Progenitor cell of endocrine pancreas (in vitro differentiated cells): Measurements from ENCODE around the gene FMN1. TPM values are rescaled to one million over a fixed set of nuclear protein-coding genes. Genes with fewer than 3 reads are reported as not detected.

Experiments
- DNase-seq: peaks from one replicate; pipeline ENCODE4 v3.0.0; 2021; ENCODE audit warnings: low spot score; ENCODE audit not compliant: unreplicated experiment
- H3K27ac Mint-ChIP-seq: 2 replicates; pipeline ENCODE4 v1.8.0; 2021; ENCODE audit warnings: mild to moderate bottlenecking, moderate library complexity, mixed read lengths
- H3K27me3 Mint-ChIP-seq: 2 replicates; pipeline ENCODE4 v1.8.0; 2021; ENCODE audit warnings: mixed read lengths
- H3K36me3 Mint-ChIP-seq: 2 replicates; pipeline ENCODE4 v1.8.0; 2022; ENCODE audit warnings: mixed read lengths; ENCODE audit not compliant: insufficient read depth
- H3K4me1 Mint-ChIP-seq: 2 replicates; pipeline ENCODE4 v1.8.0; 2021; ENCODE audit warnings: low read depth, mixed read lengths
- H3K4me3 Mint-ChIP-seq: 2 replicates; pipeline ENCODE4 v1.8.0; 2021; ENCODE audit warnings: low read depth, mild to moderate bottlenecking, moderate library complexity, mixed read lengths
- H3K9me3 Mint-ChIP-seq: 2 replicates; pipeline ENCODE4 v1.8.0; 2021; ENCODE audit warnings: low read depth, mixed read lengths
- total RNA-seq: library from RNA; stranded (reverse); gene quantifications from 2 replicates; pipeline ENCODE4 v1.2.1, GENCODE V29; 2021
- TF ChIP-seq, protein P1 (sequence below): fragments of 200-600 bp; sonication (generic); IDR thresholded peaks from one replicate; pipeline ENCODE4 v1.5.0; 2021; ENCODE audit warnings: antibody characterized with exemption, mild to moderate bottlenecking; ENCODE audit not compliant: unreplicated experiment

The FMN1 gene
- total RNA-seq, 1 donor from 2014 or later: 0.41 TPM

DNA sequence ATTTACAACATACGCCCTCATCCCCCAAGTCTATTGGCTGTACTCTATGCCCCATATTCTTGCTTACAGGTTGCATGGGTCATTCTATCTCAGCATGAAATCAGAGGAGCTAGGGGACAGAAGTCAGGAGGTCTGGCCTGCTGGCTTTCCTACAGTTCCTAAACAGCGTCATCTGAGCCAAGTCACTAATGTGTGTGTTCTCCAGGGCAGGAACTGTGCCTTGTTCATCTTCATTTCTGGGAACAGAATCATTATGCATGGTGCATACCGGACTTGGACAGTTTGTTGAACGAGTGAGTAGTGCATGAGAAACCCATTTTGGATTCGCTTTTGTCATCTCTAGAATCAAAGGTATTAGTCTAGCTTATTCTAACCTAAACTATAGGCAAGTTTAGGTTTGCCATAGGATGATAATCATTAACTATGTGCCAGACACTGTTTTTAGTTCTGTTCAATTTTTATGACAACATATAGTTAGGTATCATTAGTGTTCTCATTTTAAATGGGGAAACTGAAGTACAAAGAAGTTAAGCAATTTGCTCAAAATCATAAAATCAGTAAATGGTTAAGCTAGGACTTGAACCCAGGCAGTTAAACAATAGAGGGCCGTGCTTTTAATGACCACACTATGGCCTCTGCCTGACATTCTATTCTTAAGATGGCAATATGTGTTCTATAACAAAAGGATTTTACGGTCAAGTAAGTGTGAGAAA is 105.2 kb downstream of the FMN1 start:
- no peaks in the 10 kb centered on the region for H3K4me1 Mint-ChIP-seq
- DNase-seq: no peak
- no peaks in the 10 kb centered on the region for H3K36me3 Mint-ChIP-seq
- no peaks in the 10 kb centered on the region for H3K9me3 Mint-ChIP-seq
- no peak overlapping the region for H3K4me3 Mint-ChIP-seq
- TF ChIP-seq, protein P1, sequence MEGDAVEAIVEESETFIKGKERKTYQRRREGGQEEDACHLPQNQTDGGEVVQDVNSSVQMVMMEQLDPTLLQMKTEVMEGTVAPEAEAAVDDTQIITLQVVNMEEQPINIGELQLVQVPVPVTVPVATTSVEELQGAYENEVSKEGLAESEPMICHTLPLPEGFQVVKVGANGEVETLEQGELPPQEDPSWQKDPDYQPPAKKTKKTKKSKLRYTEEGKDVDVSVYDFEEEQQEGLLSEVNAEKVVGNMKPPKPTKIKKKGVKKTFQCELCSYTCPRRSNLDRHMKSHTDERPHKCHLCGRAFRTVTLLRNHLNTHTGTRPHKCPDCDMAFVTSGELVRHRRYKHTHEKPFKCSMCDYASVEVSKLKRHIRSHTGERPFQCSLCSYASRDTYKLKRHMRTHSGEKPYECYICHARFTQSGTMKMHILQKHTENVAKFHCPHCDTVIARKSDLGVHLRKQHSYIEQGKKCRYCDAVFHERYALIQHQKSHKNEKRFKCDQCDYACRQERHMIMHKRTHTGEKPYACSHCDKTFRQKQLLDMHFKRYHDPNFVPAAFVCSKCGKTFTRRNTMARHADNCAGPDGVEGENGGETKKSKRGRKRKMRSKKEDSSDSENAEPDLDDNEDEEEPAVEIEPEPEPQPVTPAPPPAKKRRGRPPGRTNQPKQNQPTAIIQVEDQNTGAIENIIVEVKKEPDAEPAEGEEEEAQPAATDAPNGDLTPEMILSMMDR: no peak
- H3K27ac Mint-ChIP-seq: no peak overlapping the region
- peaks cover 49% of the 10 kb centered on the region for H3K27me3 Mint-ChIP-seq

DNA sequence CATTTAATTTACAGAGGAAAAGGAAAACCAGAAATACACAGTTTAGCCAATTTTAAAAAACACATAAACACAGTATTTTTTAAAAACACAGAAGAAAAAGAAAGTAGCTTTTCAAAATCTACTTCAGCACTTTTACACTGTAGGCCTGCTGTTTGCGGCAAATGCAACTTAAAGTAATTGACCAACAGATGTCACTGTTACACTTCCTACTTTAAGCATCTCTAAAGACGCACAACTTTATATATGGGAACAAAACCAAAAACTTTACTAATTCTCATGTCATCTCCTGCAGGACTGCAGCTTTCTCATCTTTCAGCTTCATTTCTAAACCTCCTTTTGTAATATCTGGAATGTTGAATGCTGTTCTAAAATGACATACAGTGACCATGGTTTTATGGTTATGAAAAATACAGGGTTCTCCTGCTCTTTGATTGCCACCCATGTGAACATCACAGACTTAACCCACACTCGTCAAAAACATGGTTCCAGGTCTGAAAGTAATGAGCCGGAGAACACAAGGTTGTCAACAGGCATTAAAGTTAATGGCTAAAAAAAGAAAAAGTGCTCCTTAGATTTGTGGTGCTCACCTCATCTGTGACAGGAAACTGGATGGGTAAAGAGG is 107.9 kb downstream of the FMN1 start:
- no peak for DNase-seq
- Mint-ChIP-seq H3K4me3 (no peak overlapping the region), H3K4me1 (peaks cover 1% of the 10 kb centered on the region), H3K27me3 (peaks cover 33% of the 10 kb centered on the region), H3K9me3 (no peaks in the 10 kb centered on the region), H3K27ac (no peak overlapping the region), H3K36me3 (no peaks in the 10 kb centered on the region)
- TF ChIP-seq, protein P1: peak; percentile 62

DNA sequence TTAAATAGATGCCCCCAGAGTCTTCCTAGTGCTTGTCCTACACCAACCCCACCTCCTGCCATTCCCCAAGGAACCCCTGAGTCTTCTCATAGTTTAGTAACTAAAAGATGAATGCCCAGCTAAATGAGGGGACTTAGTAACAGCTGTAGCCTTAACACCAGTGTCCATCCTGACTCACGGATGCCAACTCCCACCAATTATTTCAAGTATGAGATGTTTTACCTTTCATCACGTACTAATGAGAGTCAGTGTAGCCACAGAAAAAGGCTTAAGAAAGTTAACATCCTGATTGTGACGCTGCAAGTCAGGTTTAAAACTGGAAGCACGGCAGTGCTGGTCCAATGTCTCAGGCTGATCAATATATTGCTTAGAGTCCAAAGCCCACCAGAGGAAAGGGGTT is 109.9 kb downstream of the FMN1 start:
- TF ChIP-seq, protein P1: no peak
- H3K4me3 Mint-ChIP-seq: no peak overlapping the region
- peaks cover 1% of the 10 kb centered on the region for H3K4me1 Mint-ChIP-seq
- peaks cover 26% of the 10 kb centered on the region for H3K27me3 Mint-ChIP-seq
- no peaks in the 10 kb centered on the region for H3K9me3 Mint-ChIP-seq
- H3K27ac Mint-ChIP-seq: no peak overlapping the region
- no peak for DNase-seq
- no peaks in the 10 kb centered on the region for H3K36me3 Mint-ChIP-seq

DNA sequence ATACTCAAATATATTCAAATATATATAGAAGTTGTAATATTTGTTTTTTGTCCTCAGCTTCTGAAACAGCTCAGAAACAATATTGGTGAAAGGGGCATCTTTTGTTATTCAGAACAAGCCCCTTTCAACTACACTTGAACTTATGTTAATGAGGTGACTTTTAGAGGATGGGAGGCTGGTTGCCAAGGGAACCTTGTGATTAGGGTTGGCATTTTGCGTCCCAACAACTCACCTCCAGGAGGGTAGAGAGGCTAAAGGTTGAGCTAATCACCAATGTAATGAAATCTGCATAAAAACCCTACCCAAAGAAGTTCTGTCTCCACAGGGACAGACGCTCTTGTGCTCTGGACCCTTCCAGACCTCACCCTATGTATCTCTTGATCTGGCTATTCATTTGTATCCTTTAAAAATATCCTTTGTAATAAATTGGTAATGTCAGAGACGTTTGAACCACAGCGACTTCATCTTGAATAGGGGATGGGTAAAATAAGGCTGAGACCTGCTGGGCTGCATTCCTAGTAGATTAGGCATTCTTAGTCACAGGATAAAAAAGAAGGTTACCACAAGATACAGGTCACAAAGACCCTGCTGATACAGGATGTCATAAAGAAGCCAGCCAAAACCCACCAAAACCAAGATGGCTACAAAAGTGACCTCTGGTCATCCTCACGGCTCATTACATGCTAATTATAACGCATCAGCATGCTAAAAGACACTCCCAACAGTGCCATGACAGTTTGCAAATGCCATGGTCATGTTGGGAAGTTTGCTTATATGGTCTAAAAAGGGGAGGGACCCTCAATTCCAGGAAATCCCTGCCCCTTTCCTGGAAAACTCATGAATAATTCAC is 111.1 kb downstream of the FMN1 start:
- no peaks in the 10 kb centered on the region for H3K36me3 Mint-ChIP-seq
- no peak overlapping the region for H3K27ac Mint-ChIP-seq
- H3K4me1 Mint-ChIP-seq: peaks cover 1% of the 10 kb centered on the region
- TF ChIP-seq, protein P1: no peak
- no peaks in the 10 kb centered on the region for H3K9me3 Mint-ChIP-seq
- H3K27me3 Mint-ChIP-seq: peaks cover 18% of the 10 kb centered on the region
- H3K4me3 Mint-ChIP-seq: no peak overlapping the region
- DNase-seq: no peak

DNA sequence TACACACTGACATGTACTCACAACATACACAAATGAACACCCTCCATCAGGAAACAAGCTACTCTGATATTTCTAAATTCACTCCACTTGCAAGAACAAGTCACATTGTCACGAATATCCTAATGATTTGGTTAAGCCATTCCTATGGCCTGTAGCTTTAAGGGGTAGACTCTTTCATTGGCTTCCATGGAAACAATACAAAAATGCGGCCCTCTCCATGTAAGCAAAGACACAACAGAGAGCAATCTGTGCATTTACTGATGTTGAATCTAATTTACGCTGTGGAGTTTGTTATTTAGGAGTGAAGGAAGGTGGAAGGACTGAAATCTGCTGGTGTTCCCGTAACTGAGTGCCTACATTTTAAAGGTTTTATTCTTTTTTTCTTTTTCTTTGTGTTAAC is 114.5 kb downstream of the FMN1 start:
- peaks cover 15% of the 10 kb centered on the region for H3K27me3 Mint-ChIP-seq
- H3K4me1 Mint-ChIP-seq: peaks cover 1% of the 10 kb centered on the region
- DNase-seq: no peak
- H3K4me3 Mint-ChIP-seq: no peak overlapping the region
- H3K9me3 Mint-ChIP-seq: no peaks in the 10 kb centered on the region
- H3K36me3 Mint-ChIP-seq: no peaks in the 10 kb centered on the region
- TF ChIP-seq, protein P1: no peak
- H3K27ac Mint-ChIP-seq: no peak overlapping the region
